Smooth muscle cell (in vitro differentiated cells): ENCODE data around the gene GABPB1. TPM values are rescaled to one million over a fixed set of nuclear protein-coding genes. Genes with fewer than 3 reads are reported as not detected.

Experiments
- DNase-seq: peaks from one replicate; lab custom pipeline; 2025; ENCODE audit not compliant: unreplicated experiment; lab: John Stamatoyannopoulos, UW
- H2AFZ ChIP-seq: fragments of 200-600 bp; sonication (generic); 2 replicates; pipeline ENCODE4 v1.6.0; 2016; ENCODE audit warnings: antibody characterized with exemption, low read depth, mild to moderate bottlenecking
- H3F3A ChIP-seq: fragments of 200-600 bp; sonication (generic); 2 replicates; pipeline ENCODE4 v1.6.0; 2017; ENCODE audit warnings: antibody characterized with exemption, low read depth
- H3K27ac ChIP-seq: fragments of 200-600 bp; sonication (generic); 2 replicates; pipeline ENCODE4 v1.5.1; 2016; ENCODE audit warnings: low read depth, mild to moderate bottlenecking
- H3K27me3 ChIP-seq: fragments of 200-600 bp; sonication (generic); 2 replicates; pipeline ENCODE4 v1.6.1; 2016; ENCODE audit warnings: low read depth, mild to moderate bottlenecking
- H3K36me3 ChIP-seq: fragments of 200-600 bp; sonication (generic); 2 replicates; pipeline ENCODE4 v1.5.1; 2016; ENCODE audit warnings: low read depth
- H3K4me1 ChIP-seq: fragments of 200-600 bp; sonication (generic); 2 replicates; pipeline ENCODE4 v1.5.1; 2016; ENCODE audit warnings: low read depth
- H3K4me2 ChIP-seq: fragments of 200-600 bp; sonication (generic); 2 replicates; pipeline ENCODE4 v1.6.0; 2016; ENCODE audit warnings: mild to moderate bottlenecking
- H3K4me3 ChIP-seq: fragments of 200-600 bp; sonication (generic); 2 replicates; pipeline ENCODE4 v1.5.1; 2016; ENCODE audit warnings: mild to moderate bottlenecking
- H3K79me2 ChIP-seq: fragments of 200-600 bp; sonication (generic); 2 replicates; pipeline ENCODE4 v1.6.0; 2016; ENCODE audit warnings: low read depth, mild to moderate bottlenecking
- H3K9ac ChIP-seq: fragments of 200-600 bp; sonication (generic); 2 replicates; pipeline ENCODE4 v1.6.0; 2016; ENCODE audit warnings: low read depth
- H3K9me3 ChIP-seq: fragments of 200-600 bp; sonication (generic); replicated peaks from 2 replicates; pipeline ENCODE4 v1.5.1; 2016; ENCODE audit warnings: low read depth
- H4K20me1 ChIP-seq: fragments of 200-600 bp; sonication (generic); 2 replicates; pipeline ENCODE4 v1.6.0; 2016; ENCODE audit warnings: low read depth
- WGBS: methylation state at CpG from one replicate; pipeline ENCODE4 v1.1.7; 2016; ENCODE audit warnings: low lambda C conversion rate; 5-methylcytosine and 5-hydroxymethylcytosine counted together
- polyA plus RNA-seq: library from polyadenylated mRNA; unstranded; fragments of >200 nt; fragmentation: Nextera tagmentation; extraction: Ambion mirVana; gene quantifications from 2 replicates; pipeline ENCODE4 v1.2.1, GENCODE V29; 2016
- total RNA-seq: library from RNA; depleted of rRNA; stranded (reverse); fragments of >200 nt; gene quantifications from 2 replicates; pipeline ENCODE4 v1.2.3, GENCODE V29; 2014
- TF ChIP-seq, protein P1 (sequence below): fragments of 200-600 bp; sonication (generic); IDR thresholded peaks from 2 replicates; pipeline ENCODE4 v1.5.1; 2017; ENCODE audit warnings: borderline replicate concordance, mild to moderate bottlenecking, antibody characterized with exemption; ENCODE audit not compliant: insufficient read depth, poor library complexity, severe bottlenecking

The GABPB1 gene
- total and polyA plus RNA-seq, 2 experiments from 2014 or later, result 24.1 to 49.3 TPM

DNA sequence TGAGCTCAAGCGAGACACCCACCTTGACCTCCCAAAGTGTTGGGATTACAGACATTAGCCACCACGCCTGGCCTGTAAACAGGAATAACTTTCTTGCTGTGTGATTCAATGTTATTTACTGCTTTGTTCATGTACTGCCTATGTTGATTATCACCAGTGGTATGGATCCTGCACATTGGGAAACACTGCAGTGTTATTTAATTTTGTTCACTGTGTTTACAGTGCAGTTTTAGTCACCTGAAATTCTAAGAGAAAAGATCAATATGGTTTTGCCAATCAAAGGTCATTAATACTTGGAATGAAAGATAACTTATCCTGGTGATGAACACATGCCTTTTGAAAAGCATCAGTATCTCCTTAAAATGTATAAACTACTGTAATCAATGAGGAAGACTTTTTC is 8.6 kb upstream of the GABPB1 start:
- no peaks in the 10 kb centered on the region for H3F3A ChIP-seq
- H4K20me1 ChIP-seq, result no peaks in the 10 kb centered on the region
- DNase-seq, result no peak
- H3K4me3 ChIP-seq, result no peak overlapping the region
- H3K4me1 ChIP-seq, result no peaks in the 10 kb centered on the region
- TF ChIP-seq, protein P1, sequence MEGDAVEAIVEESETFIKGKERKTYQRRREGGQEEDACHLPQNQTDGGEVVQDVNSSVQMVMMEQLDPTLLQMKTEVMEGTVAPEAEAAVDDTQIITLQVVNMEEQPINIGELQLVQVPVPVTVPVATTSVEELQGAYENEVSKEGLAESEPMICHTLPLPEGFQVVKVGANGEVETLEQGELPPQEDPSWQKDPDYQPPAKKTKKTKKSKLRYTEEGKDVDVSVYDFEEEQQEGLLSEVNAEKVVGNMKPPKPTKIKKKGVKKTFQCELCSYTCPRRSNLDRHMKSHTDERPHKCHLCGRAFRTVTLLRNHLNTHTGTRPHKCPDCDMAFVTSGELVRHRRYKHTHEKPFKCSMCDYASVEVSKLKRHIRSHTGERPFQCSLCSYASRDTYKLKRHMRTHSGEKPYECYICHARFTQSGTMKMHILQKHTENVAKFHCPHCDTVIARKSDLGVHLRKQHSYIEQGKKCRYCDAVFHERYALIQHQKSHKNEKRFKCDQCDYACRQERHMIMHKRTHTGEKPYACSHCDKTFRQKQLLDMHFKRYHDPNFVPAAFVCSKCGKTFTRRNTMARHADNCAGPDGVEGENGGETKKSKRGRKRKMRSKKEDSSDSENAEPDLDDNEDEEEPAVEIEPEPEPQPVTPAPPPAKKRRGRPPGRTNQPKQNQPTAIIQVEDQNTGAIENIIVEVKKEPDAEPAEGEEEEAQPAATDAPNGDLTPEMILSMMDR, result no peak
- no peaks in the 10 kb centered on the region for H3K27me3 ChIP-seq
- H3K79me2 ChIP-seq, result no peaks in the 10 kb centered on the region
- no peaks in the 10 kb centered on the region for H3K9me3 ChIP-seq
- H3K4me2 ChIP-seq, result no peak overlapping the region
- H2AFZ ChIP-seq, result no peak overlapping the region
- peaks cover 5% of the 10 kb centered on the region for H3K36me3 ChIP-seq
- H3K9ac ChIP-seq, result no peak overlapping the region
- WGBS, result 89% methylated on average over 2 of the region's 2 CpGs
- no peak overlapping the region for H3K27ac ChIP-seq

GRCh38 chr15:50361756-50362155 is 6.8 kb upstream of the GABPB1 start:
- H3K27ac ChIP-seq, result no peak overlapping the region
- peaks cover 6% of the 10 kb centered on the region for H3K4me1 ChIP-seq
- H3K9ac ChIP-seq, result no peak overlapping the region
- no peak overlapping the region for H3K4me2 ChIP-seq
- peaks cover 12% of the 10 kb centered on the region for H3K79me2 ChIP-seq
- H3K9me3 ChIP-seq, result no peaks in the 10 kb centered on the region
- no peak overlapping the region for H3K4me3 ChIP-seq
- 87% methylated on average over 6 of the region's 6 CpGs for WGBS
- no peaks in the 10 kb centered on the region for H3F3A ChIP-seq
- peaks cover 5% of the 10 kb centered on the region for H3K36me3 ChIP-seq
- no peaks in the 10 kb centered on the region for H4K20me1 ChIP-seq
- DNase-seq, result no peak
- TF ChIP-seq, protein P1, result no peak
- H3K27me3 ChIP-seq, result no peaks in the 10 kb centered on the region
- H2AFZ ChIP-seq, result no peak overlapping the region

GRCh38 chr15:50358845-50359244 is 3.8 kb upstream of the GABPB1 start:
- H3K27me3 ChIP-seq, result no peaks in the 10 kb centered on the region
- no peak overlapping the region for H3K4me2 ChIP-seq
- peaks cover 33% of the 10 kb centered on the region for H3K79me2 ChIP-seq
- no peak overlapping the region for H3K4me3 ChIP-seq
- H3K27ac ChIP-seq, result no peak overlapping the region
- H3K9me3 ChIP-seq, result no peaks in the 10 kb centered on the region
- no peak overlapping the region for H2AFZ ChIP-seq
- H3K4me1 ChIP-seq, result peaks cover 20% of the 10 kb centered on the region
- DNase-seq, result no peak
- WGBS, result 90% methylated on average over 1 of the region's 1 CpG
- TF ChIP-seq, protein P1, result peak; percentile 30
- H3K36me3 ChIP-seq, result peaks cover 5% of the 10 kb centered on the region
- no peaks in the 10 kb centered on the region for H4K20me1 ChIP-seq
- peaks cover 4% of the 10 kb centered on the region for H3F3A ChIP-seq
- H3K9ac ChIP-seq, result no peak overlapping the region

GRCh38 chr15:50355980-50356379 is 982 bp upstream of the GABPB1 start:
- Histone ChIP-seq H3K36me3 (peaks cover 5% of the 10 kb centered on the region), H2AFZ (peak overlapping the region; percentile 90), H3K9me3 (no peaks in the 10 kb centered on the region), H3K27ac (peak overlapping the region; percentile 98), H3F3A (peaks cover 10% of the 10 kb centered on the region), H4K20me1 (peaks cover 21% of the 10 kb centered on the region), H3K9ac (peak overlapping the region; percentile 99), H3K4me3 (peak overlapping the region; percentile 93), H3K4me2 (peak overlapping the region; percentile 97), H3K4me1 (peaks cover 38% of the 10 kb centered on the region), H3K27me3 (no peaks in the 10 kb centered on the region), H3K79me2 (peaks cover 55% of the 10 kb centered on the region)
- WGBS, result 2% methylated on average over 2 of the region's 2 CpGs
- TF ChIP-seq, protein P1, result no peak
- no peak for DNase-seq
